ENCODE results near the gene SLC66A1.

- TF ChIP-seq CTCF (IDR thresholded peaks at IDR 0.05) = peak; percentile 79 to 93
- no peak for TF ChIP-seq POLR2A (IDR thresholded peaks at IDR 0.05)
- TF ChIP-seq POLR2AphosphoS5 (IDR thresholded peaks at IDR 0.05) = no peak
Measured at GRCh38 chr1:19341201-19342061, 29.3 kb downstream of the SLC66A1 start.

Measured in suprapubic skin (tissue), 4 donors.